Esophagus squamous epithelium (tissue), 5 donors: ENCODE measurements around the gene ARHGAP26. TPM values are rescaled to one million over a fixed set of nuclear protein-coding genes. Genes with fewer than 3 reads are reported as not detected.

ENCODE experiments used
- DNase-seq: peaks from one replicate; lab custom pipeline; 2025; lab: John Stamatoyannopoulos, UW
- H3K27ac ChIP-seq, 4 donors: fragments of 200-600 bp; sonication (generic); one replicate each; pipeline ENCODE4 v1.5.1; 2016 to 2019; ENCODE audit warnings: mild to moderate bottlenecking in 1 of 4
- H3K27me3 ChIP-seq, 4 donors: fragments of 200-600 bp; sonication (generic); 1 replicate in 3 of 4; 2 replicates in 1 of 4; pipeline versions ENCODE4 v1.5.1 to v1.6.0; 2017 to 2021; ENCODE audit warnings: antibody characterized with exemption in 1 of 4
- H3K36me3 ChIP-seq, 3 donors: fragments of 200-600 bp; sonication (generic); one replicate each; pipeline ENCODE4 v1.5.1; 2016 to 2019
- H3K4me1 ChIP-seq, 3 donors: fragments of 200-600 bp; sonication (generic); one replicate each; pipeline ENCODE4 v1.5.1; 2017 to 2019
- H3K4me3 ChIP-seq, 4 donors: fragments of 200-600 bp; sonication (generic); 1 replicate in 3 of 4; 2 replicates in 1 of 4; pipeline ENCODE4 v1.5.1; 2016 to 2019; ENCODE audit warnings: mild to moderate bottlenecking in 2 of 4, moderate library complexity in 1 of 4
- H3K9me3 ChIP-seq, 3 donors: fragments of 200-600 bp; sonication (generic); one replicate each; pipeline ENCODE4 v1.5.1; 2016 to 2019
- POLR2A ChIP-seq, 4 donors: fragments of 450-650 bp; IDR thresholded peaks; one replicate each; pipeline ENCODE4 v1.6.1; 2017; ENCODE audit warnings: antibody characterized with exemption in 4 of 4, mild to moderate bottlenecking in 4 of 4, moderate library complexity in 3 of 4
- WGBS, 2 donors: methylation state at CpG; one replicate each; pipeline ENCODE4 v1.1.5; 2018; 5-methylcytosine and 5-hydroxymethylcytosine counted together
- intact Hi-C: fragments of 100-400 bp; cut with DNase I; formaldehyde crosslinking; loops from one replicate; pipeline ENCODE4 v1.15.0; 2022
- total RNA-seq, 4 donors: library from RNA; depleted of rRNA; stranded (reverse); fragments of >200 nt; gene quantifications; one replicate each; pipeline ENCODE4 v1.1.0, GENCODE V29; 2016
- TF ChIP-seq, protein P1 (sequence below), 6 experiments: fragments of 450-650 bp in 4 of 6; fragments of 200-600 bp in 2 of 6; sonication (generic) in 2 of 6; IDR thresholded peaks; one replicate each; pipeline ENCODE4 v1.5.1; 2016 to 2019; ENCODE audit warnings: antibody characterized with exemption in 6 of 6, mild to moderate bottlenecking in 4 of 6, moderate library complexity in 4 of 6
- donor health status: DM: yes; HTN: yes; CAD: no.

Gene ARHGAP26
- total RNA-seq, 4 donors from 2014 or later = 4.4 to 18.7 (median 15.4) TPM

DNA sequence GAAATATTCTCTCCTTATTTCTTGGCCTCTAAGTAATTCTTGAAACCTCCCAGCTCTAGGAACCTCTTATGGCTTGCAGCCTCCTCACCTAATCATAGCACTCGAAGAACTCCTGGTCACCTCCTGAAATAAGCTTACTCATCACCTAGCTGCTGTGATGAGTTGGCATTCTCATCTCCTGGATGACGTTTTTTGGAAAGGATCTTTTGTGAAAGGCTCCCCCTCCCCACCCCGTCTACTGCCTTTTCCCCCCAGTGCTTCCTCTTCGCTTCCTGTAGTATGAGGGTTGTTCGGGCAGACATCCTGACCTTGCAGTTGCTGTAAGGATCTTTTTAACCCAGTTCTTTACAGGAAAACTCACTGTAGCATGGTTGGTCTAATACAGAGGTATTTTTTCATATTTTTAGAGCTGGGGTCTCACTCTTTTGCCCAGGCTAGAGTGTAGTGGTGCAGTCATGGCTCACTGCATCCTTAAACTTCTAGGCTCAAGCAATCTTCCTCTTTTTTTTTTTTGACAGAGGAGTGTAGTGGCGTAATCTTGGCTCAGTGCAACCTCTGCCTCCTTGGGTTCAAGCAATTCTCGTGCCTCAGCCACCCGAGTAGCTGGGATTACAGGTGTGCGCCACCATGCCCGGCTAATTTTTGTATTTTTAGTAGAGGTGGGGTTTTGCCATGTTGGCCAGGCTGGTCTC is 41.8 kb downstream of the ARHGAP26 start:
- Histone ChIP-seq H3K4me1 (peaks cover 5 to 74% (median 19%) of the 10 kb centered on the region in 3 donors), H3K9me3 (no peaks in the 10 kb centered on the region), H3K27ac (peak overlapping the region in 1 of 4 donors; percentile 22), H3K27me3 (no peaks in the 10 kb centered on the region), H3K36me3 (no peaks in the 10 kb centered on the region), H3K4me3 (no peak overlapping the region)
- intact Hi-C loops = no loop called here
- WGBS, 2 donors = 66 to 72% methylated on average over 9 to 10 of the region's 10 CpGs
- TF ChIP-seq, protein P1, sequence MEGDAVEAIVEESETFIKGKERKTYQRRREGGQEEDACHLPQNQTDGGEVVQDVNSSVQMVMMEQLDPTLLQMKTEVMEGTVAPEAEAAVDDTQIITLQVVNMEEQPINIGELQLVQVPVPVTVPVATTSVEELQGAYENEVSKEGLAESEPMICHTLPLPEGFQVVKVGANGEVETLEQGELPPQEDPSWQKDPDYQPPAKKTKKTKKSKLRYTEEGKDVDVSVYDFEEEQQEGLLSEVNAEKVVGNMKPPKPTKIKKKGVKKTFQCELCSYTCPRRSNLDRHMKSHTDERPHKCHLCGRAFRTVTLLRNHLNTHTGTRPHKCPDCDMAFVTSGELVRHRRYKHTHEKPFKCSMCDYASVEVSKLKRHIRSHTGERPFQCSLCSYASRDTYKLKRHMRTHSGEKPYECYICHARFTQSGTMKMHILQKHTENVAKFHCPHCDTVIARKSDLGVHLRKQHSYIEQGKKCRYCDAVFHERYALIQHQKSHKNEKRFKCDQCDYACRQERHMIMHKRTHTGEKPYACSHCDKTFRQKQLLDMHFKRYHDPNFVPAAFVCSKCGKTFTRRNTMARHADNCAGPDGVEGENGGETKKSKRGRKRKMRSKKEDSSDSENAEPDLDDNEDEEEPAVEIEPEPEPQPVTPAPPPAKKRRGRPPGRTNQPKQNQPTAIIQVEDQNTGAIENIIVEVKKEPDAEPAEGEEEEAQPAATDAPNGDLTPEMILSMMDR (IDR thresholded peaks at IDR 0.05) = no peak
- TF ChIP-seq POLR2A (IDR thresholded peaks at IDR 0.05) = no peak
- no peak for DNase-seq

DNA sequence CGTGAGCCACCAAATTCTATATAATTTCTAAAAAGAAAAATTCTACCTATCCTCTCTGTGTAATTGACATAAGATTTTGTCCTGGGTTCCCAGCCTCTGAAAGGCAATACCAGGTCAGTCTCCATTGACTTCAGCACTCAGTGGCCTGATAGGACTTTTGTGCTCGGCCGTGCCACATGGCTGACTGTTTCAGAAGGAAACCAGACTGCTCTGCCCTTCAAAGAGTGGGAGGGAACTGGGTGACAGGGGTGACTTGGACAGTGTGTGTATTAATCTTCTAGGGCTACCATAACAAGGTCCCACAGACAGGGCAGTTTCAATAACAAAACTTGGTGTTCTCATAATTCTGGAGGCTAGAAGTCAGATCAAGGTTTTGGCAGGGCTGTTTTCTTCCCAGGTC is 43.0 kb downstream of the ARHGAP26 start:
- Histone ChIP-seq H3K27me3 (no peaks in the 10 kb centered on the region), H3K27ac (no peak overlapping the region), H3K36me3 (no peaks in the 10 kb centered on the region), H3K9me3 (no peaks in the 10 kb centered on the region), H3K4me3 (no peak overlapping the region), H3K4me1 (peaks cover 17 to 78% (median 30%) of the 10 kb centered on the region in 3 donors)
- 94 to 100% methylated on average over 3 of the region's 3 CpGs for WGBS, 2 donors
- intact Hi-C loops = no loop called here
- DNase-seq = no peak
- TF ChIP-seq POLR2A (IDR thresholded peaks at IDR 0.05) = no peak
- TF ChIP-seq, protein P1 (IDR thresholded peaks at IDR 0.05) = no peak

DNA sequence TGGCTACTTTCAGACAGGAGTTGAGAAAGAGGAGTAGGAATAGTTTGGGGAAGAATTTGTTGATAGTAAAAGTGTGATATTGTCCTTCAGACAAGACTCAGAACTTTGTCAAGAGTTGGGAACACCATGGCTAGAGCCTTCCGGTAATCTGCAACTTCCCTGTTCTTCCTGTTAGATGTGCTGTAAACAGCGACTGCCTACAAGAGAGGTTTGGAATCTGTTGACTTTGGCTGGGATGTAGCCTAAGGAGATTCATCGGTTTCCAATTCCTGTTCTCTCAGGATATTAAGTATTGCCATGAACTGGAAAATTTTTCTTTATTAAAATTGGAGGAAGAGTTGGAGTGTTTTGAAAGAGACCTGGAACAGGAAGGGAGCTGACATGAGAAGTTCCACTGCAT is 43.9 kb downstream of the ARHGAP26 start:
- Histone ChIP-seq H3K4me1 (peaks cover 21 to 84% (median 39%) of the 10 kb centered on the region in 3 donors), H3K36me3 (no peaks in the 10 kb centered on the region), H3K9me3 (no peaks in the 10 kb centered on the region), H3K27ac (peak overlapping the region in 2 of 4 donors; percentile 50 to 84), H3K27me3 (no peaks in the 10 kb centered on the region), H3K4me3 (no peak overlapping the region)
- 49 to 57% methylated on average over 3 of the region's 3 CpGs for WGBS, 2 donors
- DNase-seq = no peak
- TF ChIP-seq POLR2A (IDR thresholded peaks at IDR 0.05) = no peak
- TF ChIP-seq, protein P1 (IDR thresholded peaks at IDR 0.05) = no peak
- intact Hi-C loops = no loop called here

DNA sequence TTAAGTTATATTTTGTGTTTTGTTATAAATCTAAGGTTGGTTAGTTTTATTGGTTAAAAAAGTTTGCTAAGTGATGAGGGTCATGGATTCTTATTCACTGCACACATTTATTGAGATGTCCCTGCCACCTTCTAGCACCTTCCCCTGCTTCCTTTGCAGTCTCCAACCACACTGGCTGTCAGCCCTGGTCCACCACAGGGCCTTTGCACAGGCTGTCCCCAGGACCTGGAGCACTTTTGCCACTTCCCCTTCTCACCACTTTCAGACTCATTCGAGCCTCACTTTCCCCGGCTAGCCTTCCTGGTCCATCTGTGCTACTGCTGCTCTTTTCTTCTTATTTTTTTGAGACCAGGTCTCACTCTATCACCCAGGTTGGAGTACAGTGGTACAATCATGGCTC is 45.3 kb downstream of the ARHGAP26 start:
- 92 to 93% methylated on average over 2 of the region's 2 CpGs for WGBS, 2 donors
- peaks cover 21 to 79% (median 39%) of the 10 kb centered on the region in 3 donors for H3K4me1 ChIP-seq
- intact Hi-C loops = no loop called here
- no peak for DNase-seq
- H3K27ac ChIP-seq = no peak overlapping the region
- no peaks in the 10 kb centered on the region for H3K36me3 ChIP-seq
- no peak overlapping the region for H3K4me3 ChIP-seq
- H3K27me3 ChIP-seq = no peaks in the 10 kb centered on the region
- TF ChIP-seq POLR2A (IDR thresholded peaks at IDR 0.05) = no peak
- H3K9me3 ChIP-seq = no peaks in the 10 kb centered on the region

DNA sequence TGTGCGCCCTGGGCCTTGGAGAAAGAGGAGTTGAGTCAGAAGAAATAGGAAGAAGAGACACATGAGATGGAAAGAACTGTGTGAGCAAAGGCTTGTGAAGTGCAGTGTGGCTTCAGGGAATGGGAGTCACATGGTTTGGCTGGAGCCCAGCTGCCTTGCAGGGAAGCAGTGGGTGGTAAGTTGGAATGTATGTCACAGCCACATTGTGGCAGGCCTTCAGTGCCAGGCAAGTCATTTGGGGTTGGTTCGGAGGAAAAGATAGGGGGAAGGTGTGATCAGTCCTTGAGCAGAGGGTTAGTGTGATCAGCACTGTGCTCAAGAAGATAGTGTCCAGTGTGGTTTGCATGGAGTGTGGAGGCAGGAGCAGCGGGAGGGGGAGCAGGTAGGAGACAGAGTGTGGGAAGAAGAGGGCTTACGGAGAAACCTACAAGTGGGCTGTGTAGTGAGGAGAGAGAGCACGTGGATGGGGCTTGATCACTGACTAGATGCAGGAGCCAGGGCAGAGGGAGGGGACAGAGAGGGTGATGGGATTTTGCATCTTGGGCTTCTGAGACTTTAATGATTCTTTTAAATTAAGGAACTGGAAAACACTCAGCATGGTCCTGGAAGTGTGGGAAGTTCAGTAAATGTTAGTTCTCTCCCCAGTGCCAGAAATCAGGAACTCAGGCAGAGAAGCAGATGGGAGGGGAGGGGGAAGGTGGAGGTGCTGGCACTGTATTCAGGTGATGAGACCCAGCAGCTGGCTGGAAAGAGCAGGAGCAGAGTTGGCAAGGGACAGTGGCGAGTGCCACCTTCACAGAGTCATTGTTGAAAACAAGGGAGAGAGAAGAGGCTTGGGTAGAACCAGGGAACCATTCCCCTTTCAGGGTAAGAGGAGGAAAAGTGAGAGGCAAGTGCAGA is 46.6 kb downstream of the ARHGAP26 start:
- no peak for DNase-seq
- Histone ChIP-seq H3K36me3 (no peaks in the 10 kb centered on the region), H3K4me1 (peaks cover 21 to 72% (median 41%) of the 10 kb centered on the region in 3 donors), H3K27ac (peak overlapping the region in 2 of 4 donors; percentile 40 to 81), H3K4me3 (no peak overlapping the region), H3K27me3 (no peaks in the 10 kb centered on the region), H3K9me3 (no peaks in the 10 kb centered on the region)
- WGBS, 2 donors = 67 to 77% methylated on average over 6 of the region's 6 CpGs
- intact Hi-C loops = no loop called here
- TF ChIP-seq POLR2A (IDR thresholded peaks at IDR 0.05) = no peak
- TF ChIP-seq, protein P1 (IDR thresholded peaks at IDR 0.05) = no peak
